ENCODE measurements around the gene CHD1. TPM values are rescaled to one million over a fixed set of nuclear protein-coding genes. Genes with fewer than 3 reads are reported as not detected.

Gene CHD1
- total RNA-seq, 4 donors from 2014 or later, result 39.8 to 70.6 (median 54.1) TPM

DNA sequence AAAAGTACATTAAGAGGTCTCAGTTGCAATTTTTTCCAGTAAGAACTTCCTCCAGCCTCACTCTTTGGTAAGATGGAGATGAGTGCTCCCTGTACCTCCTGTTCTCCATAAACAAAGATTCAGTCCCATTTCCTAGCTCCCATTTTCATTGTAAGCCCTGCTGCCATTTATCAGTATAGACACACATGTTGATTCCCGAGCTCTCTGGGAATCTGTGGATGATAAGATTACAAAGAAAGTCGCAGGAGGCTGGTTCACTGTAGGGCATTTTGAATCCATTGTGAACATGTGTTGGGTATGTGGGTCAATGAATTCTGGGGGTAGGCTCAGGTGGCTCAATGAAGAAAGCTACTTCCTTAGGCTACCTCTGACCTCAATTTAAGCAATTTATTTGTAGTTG, 118.6 kb downstream of the CHD1 start:
- Histone ChIP-seq H3K4me1 (no peaks in the 10 kb centered on the region), H3K27me3 (no peaks in the 10 kb centered on the region), H3K27ac (no peak overlapping the region), H3K9me3 (peaks cover 15% of the 10 kb centered on the region), H3K4me3 (no peak overlapping the region), H3K36me3 (no peaks in the 10 kb centered on the region)
- WGBS, result 46% methylated on average over 2 of the region's 2 CpGs
- no peak for DNase-seq (ENCODE audit: low spot score in 2 of 2)
- no peak for TF ChIP-seq EP300 (IDR thresholded peaks at IDR 0.05)
- TF ChIP-seq POLR2AphosphoS5 (IDR thresholded peaks at IDR 0.05), result no peak
- TF ChIP-seq POLR2A (IDR thresholded peaks at IDR 0.05), result no peak
- TF ChIP-seq, protein P1, sequence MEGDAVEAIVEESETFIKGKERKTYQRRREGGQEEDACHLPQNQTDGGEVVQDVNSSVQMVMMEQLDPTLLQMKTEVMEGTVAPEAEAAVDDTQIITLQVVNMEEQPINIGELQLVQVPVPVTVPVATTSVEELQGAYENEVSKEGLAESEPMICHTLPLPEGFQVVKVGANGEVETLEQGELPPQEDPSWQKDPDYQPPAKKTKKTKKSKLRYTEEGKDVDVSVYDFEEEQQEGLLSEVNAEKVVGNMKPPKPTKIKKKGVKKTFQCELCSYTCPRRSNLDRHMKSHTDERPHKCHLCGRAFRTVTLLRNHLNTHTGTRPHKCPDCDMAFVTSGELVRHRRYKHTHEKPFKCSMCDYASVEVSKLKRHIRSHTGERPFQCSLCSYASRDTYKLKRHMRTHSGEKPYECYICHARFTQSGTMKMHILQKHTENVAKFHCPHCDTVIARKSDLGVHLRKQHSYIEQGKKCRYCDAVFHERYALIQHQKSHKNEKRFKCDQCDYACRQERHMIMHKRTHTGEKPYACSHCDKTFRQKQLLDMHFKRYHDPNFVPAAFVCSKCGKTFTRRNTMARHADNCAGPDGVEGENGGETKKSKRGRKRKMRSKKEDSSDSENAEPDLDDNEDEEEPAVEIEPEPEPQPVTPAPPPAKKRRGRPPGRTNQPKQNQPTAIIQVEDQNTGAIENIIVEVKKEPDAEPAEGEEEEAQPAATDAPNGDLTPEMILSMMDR (IDR thresholded peaks at IDR 0.05), result no peak

DNA sequence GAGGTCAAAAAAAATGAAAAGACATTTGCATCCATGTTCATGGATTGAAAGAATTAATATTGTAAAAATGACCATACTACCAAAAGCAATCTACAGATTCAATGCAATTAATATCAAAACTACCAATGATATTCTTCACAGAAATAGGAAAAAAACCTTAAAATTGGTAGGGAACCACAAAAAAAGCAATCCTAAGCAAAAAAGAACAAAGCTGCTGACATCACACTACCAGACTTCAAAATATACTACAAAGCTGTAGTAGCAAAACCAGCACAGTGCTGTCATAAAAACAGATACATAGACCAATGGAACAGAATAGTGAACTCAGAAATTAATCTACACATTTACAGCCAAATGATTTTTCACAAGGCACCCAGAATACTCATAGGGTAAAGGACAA, 121.0 kb downstream of the CHD1 start:
- no peaks in the 10 kb centered on the region for H3K4me1 ChIP-seq
- DNase-seq (ENCODE audit: low spot score in 2 of 2), result no peak

DNA sequence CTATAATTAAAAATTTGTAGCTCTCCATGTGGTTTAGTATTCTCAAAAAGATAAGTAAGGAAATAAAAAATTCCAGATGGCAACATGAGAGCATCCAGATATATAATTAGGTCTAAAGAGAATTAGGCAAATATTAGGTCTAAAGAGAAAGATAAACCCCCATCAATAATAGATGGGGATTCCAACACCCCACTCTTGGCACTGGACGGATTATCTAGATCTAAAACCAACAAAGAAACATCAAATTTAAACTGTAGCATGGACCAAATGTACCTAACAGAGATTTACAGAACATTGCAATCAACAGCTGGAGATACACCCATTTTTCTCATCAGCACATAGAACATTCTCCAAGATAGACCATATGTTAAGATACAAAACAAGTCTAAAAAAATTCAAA, 123.7 kb downstream of the CHD1 start:
- Histone ChIP-seq H3K9me3 (peaks cover 15% of the 10 kb centered on the region), H3K27me3 (no peaks in the 10 kb centered on the region), H3K4me3 (no peak overlapping the region), H3K4me1 (no peaks in the 10 kb centered on the region), H3K36me3 (no peaks in the 10 kb centered on the region), H3K27ac (no peak overlapping the region)
- WGBS, result 0% methylated on average over 1 of the region's 1 CpG
- TF ChIP-seq, protein P1 (IDR thresholded peaks at IDR 0.05), result no peak
- TF ChIP-seq EP300 (IDR thresholded peaks at IDR 0.05) (no peak), POLR2AphosphoS5 (IDR thresholded peaks at IDR 0.05) (no peak), POLR2A (IDR thresholded peaks at IDR 0.05) (no peak)
- no peak for DNase-seq (ENCODE audit: low spot score in 2 of 2)

More for the DNA sequence above, 121.0 kb downstream of the CHD1 start:
- no peaks in the 10 kb centered on the region for H3K27me3 ChIP-seq
- no peak overlapping the region for H3K4me3 ChIP-seq
- TF ChIP-seq, protein P1 (IDR thresholded peaks at IDR 0.05), result no peak
- TF ChIP-seq POLR2AphosphoS5 (IDR thresholded peaks at IDR 0.05) (no peak), POLR2A (IDR thresholded peaks at IDR 0.05) (no peak), EP300 (IDR thresholded peaks at IDR 0.05) (no peak)
- no peak overlapping the region for H3K27ac ChIP-seq
- H3K9me3 ChIP-seq, result peaks cover 15% of the 10 kb centered on the region
- no peaks in the 10 kb centered on the region for H3K36me3 ChIP-seq

DNA sequence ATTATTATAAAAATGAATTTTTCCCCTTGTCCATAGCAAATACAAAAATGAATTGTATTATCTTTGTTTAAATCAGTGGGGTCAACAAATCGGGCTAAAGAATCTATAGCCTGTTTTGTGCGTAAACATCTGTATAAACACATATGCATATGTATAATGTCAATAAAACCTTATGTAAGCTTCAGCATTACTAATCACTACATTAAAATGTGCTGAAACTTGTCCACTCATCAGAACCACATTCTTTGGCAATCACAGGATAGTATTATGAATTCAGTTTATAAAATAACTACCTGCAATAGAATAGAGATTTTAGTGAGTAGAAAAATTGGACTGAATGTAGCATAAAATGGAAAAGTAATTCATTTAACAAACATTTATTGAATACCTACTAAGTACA, 124.7 kb downstream of the CHD1 start:
- WGBS, result 63% methylated on average over 2 of the region's 2 CpGs

More for the DNA sequence above, 124.7 kb downstream of the CHD1 start:
- no peak for TF ChIP-seq POLR2A (IDR thresholded peaks at IDR 0.05)
- TF ChIP-seq, protein P1 (IDR thresholded peaks at IDR 0.05), result no peak
- no peak for TF ChIP-seq POLR2AphosphoS5 (IDR thresholded peaks at IDR 0.05)
- no peak for TF ChIP-seq EP300 (IDR thresholded peaks at IDR 0.05)
- no peaks in the 10 kb centered on the region for H3K27me3 ChIP-seq
- DNase-seq (ENCODE audit: low spot score in 2 of 2), result no peak
- no peak overlapping the region for H3K4me3 ChIP-seq
- H3K9me3 ChIP-seq, result peaks cover 15% of the 10 kb centered on the region
- H3K36me3 ChIP-seq, result no peaks in the 10 kb centered on the region
- no peaks in the 10 kb centered on the region for H3K4me1 ChIP-seq
- H3K27ac ChIP-seq, result no peak overlapping the region

Other genes with a start within 250 kb of the CHD1 start
- gene RGMB, start 155.3 kb downstream of the CHD1 start, total RNA-seq, result 10 to 100 TPM; 47.7 to 73.2 (median 70.8) TPM